DOHH2 (cell line): ENCODE measurements around the gene CTAGE6.
"Not testable (repeated sequence)": the region's sequence is repeated elsewhere in the genome, so short reads cannot be mapped to it uniquely, and the experiment has no call there.

Experiments
- EZH2phosphoT487 ChIP-seq: fragments of 200-600 bp; sonication (generic); IDR thresholded peaks from 2 replicates; pipeline ENCODE4 v1.6.1; 2017; ENCODE audit warnings: borderline replicate concordance, mild to moderate bottlenecking, antibody characterized with exemption, low read length, moderate library complexity, mixed read lengths
- TF ChIP-seq, protein P1 (sequence below): fragments of 200-600 bp; sonication (generic); IDR thresholded peaks from one replicate; pipeline ENCODE4 v1.5.1; 2014; ENCODE audit warnings: antibody characterized with exemption, mild to moderate bottlenecking, low read depth, low read length; ENCODE audit not compliant: poor library complexity, severe bottlenecking

DNA sequence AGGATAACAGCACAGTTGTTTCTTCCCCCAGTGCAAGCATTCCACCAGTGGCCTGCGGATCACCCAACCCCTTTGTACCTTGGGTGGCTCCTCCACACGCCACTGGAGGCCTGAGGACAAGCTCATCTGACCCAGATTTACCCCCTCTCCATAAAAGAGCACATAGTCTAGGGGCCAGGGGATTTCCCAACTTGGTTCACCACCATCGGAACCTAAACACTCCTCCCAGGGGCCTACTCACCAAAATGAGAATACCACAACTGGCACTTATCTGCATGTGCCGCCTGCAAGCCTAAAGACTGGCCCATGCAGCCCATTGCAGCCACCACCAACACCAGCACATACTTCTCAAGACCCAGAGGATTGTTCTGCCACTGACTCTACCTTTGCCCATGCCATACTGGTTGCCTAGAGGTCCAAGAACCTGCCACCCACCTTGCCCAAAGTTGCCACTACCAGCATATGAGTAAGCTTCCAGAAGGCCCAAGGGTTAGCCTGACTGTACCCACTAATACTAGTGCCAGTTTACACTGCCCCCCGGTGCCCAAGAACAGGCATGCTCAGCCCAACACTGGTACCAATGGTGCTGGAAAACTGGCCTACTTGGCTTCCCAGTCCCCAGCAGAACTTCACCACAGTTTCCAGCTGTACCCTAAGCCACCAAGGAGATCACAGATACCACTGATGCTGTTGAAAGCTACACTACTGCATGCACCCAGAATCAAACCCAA is 15.4 kb upstream of the CTAGE6 start:
- TF ChIP-seq, protein P1, sequence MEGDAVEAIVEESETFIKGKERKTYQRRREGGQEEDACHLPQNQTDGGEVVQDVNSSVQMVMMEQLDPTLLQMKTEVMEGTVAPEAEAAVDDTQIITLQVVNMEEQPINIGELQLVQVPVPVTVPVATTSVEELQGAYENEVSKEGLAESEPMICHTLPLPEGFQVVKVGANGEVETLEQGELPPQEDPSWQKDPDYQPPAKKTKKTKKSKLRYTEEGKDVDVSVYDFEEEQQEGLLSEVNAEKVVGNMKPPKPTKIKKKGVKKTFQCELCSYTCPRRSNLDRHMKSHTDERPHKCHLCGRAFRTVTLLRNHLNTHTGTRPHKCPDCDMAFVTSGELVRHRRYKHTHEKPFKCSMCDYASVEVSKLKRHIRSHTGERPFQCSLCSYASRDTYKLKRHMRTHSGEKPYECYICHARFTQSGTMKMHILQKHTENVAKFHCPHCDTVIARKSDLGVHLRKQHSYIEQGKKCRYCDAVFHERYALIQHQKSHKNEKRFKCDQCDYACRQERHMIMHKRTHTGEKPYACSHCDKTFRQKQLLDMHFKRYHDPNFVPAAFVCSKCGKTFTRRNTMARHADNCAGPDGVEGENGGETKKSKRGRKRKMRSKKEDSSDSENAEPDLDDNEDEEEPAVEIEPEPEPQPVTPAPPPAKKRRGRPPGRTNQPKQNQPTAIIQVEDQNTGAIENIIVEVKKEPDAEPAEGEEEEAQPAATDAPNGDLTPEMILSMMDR = not testable (repeated sequence)
- not testable (repeated sequence) for TF ChIP-seq EZH2phosphoT487
